Progenitor cell of endocrine pancreas (in vitro differentiated cells): Measurements from ENCODE around the gene ZRANB1. TPM values are rescaled to one million over a fixed set of nuclear protein-coding genes. Genes with fewer than 3 reads are reported as not detected.

ENCODE experiments used
- DNase-seq: peaks from one replicate; pipeline ENCODE4 v3.0.0; 2021; ENCODE audit warnings: low spot score; ENCODE audit not compliant: unreplicated experiment
- H3K27ac Mint-ChIP-seq: 2 replicates; pipeline ENCODE4 v1.8.0; 2021; ENCODE audit warnings: mild to moderate bottlenecking, moderate library complexity, mixed read lengths
- H3K27me3 Mint-ChIP-seq: 2 replicates; pipeline ENCODE4 v1.8.0; 2021; ENCODE audit warnings: mixed read lengths
- H3K36me3 Mint-ChIP-seq: 2 replicates; pipeline ENCODE4 v1.8.0; 2022; ENCODE audit warnings: mixed read lengths; ENCODE audit not compliant: insufficient read depth
- H3K4me1 Mint-ChIP-seq: 2 replicates; pipeline ENCODE4 v1.8.0; 2021; ENCODE audit warnings: low read depth, mixed read lengths
- H3K4me3 Mint-ChIP-seq: 2 replicates; pipeline ENCODE4 v1.8.0; 2021; ENCODE audit warnings: low read depth, mild to moderate bottlenecking, moderate library complexity, mixed read lengths
- H3K9me3 Mint-ChIP-seq: 2 replicates; pipeline ENCODE4 v1.8.0; 2021; ENCODE audit warnings: low read depth, mixed read lengths
- CTCF ChIP-seq: fragments of 200-600 bp; sonication (generic); IDR thresholded peaks from one replicate; pipeline ENCODE4 v1.5.0; 2021; ENCODE audit warnings: antibody characterized with exemption, mild to moderate bottlenecking; ENCODE audit not compliant: unreplicated experiment
- total RNA-seq: library from RNA; stranded (reverse); gene quantifications from 2 replicates; pipeline ENCODE4 v1.2.1, GENCODE V29; 2021

The ZRANB1 gene
- total RNA-seq, 1 donor from 2014 or later, result 31.1 TPM

GRCh38 chr10:125016611-125017202 lies 74.8 kb downstream of the ZRANB1 start:
- H3K27me3 Mint-ChIP-seq, result no peaks in the 10 kb centered on the region

GRCh38 chr10:125017547-125018298 lies 75.8 kb downstream of the ZRANB1 start:
- H3K36me3 Mint-ChIP-seq, result peaks cover 42% of the 10 kb centered on the region

More at GRCh38 chr10:125016611-125017202, 74.8 kb downstream of the ZRANB1 start:
- Mint-ChIP-seq H3K9me3 (peaks cover 6% of the 10 kb centered on the region), H3K27ac (no peak overlapping the region), H3K4me3 (no peak overlapping the region), H3K36me3 (peaks cover 40% of the 10 kb centered on the region), H3K4me1 (peaks cover 9% of the 10 kb centered on the region)
- no peak for DNase-seq
- no peak for TF ChIP-seq CTCF

GRCh38 chr10:125018576-125019143 lies 76.7 kb downstream of the ZRANB1 start:
- peaks cover 18% of the 10 kb centered on the region for H3K4me1 Mint-ChIP-seq
- no peak for DNase-seq
- H3K9me3 Mint-ChIP-seq, result peaks cover 6% of the 10 kb centered on the region
- H3K36me3 Mint-ChIP-seq, result peaks cover 43% of the 10 kb centered on the region
- TF ChIP-seq CTCF, result no peak
- peak overlapping the region; percentile 56 for H3K27ac Mint-ChIP-seq
- no peak overlapping the region for H3K4me3 Mint-ChIP-seq
- no peaks in the 10 kb centered on the region for H3K27me3 Mint-ChIP-seq

More at GRCh38 chr10:125017547-125018298, 75.8 kb downstream of the ZRANB1 start:
- no peak for DNase-seq
- no peak for TF ChIP-seq CTCF
- H3K27ac Mint-ChIP-seq, result no peak overlapping the region
- H3K27me3 Mint-ChIP-seq, result no peaks in the 10 kb centered on the region
- peaks cover 13% of the 10 kb centered on the region for H3K4me1 Mint-ChIP-seq
- H3K9me3 Mint-ChIP-seq, result peaks cover 6% of the 10 kb centered on the region
- no peak overlapping the region for H3K4me3 Mint-ChIP-seq

GRCh38 chr10:125020386-125020785 lies 78.5 kb downstream of the ZRANB1 start:
- Mint-ChIP-seq H3K4me3 (no peak overlapping the region), H3K9me3 (peaks cover 6% of the 10 kb centered on the region), H3K4me1 (peaks cover 31% of the 10 kb centered on the region), H3K36me3 (peaks cover 39% of the 10 kb centered on the region), H3K27ac (no peak overlapping the region), H3K27me3 (no peaks in the 10 kb centered on the region)
- no peak for TF ChIP-seq CTCF
- no peak for DNase-seq

- H3K27me3 Mint-ChIP-seq, result no peaks in the 10 kb centered on the region
- DNase-seq, result no peak
- H3K36me3 Mint-ChIP-seq, result peaks cover 40% of the 10 kb centered on the region
- H3K9me3 Mint-ChIP-seq, result peaks cover 6% of the 10 kb centered on the region
- no peak overlapping the region for H3K4me3 Mint-ChIP-seq
- TF ChIP-seq CTCF, result no peak
- peaks cover 36% of the 10 kb centered on the region for H3K4me1 Mint-ChIP-seq
- H3K27ac Mint-ChIP-seq, result peak overlapping the region; percentile 78
Measured at GRCh38 chr10:125020871-125021270, 78.9 kb downstream of the ZRANB1 start.
